K562 (cell line): ENCODE data around the gene PRKG1. TPM values are rescaled to one million over a fixed set of nuclear protein-coding genes. Genes with fewer than 3 reads are reported as not detected.

Source experiments
- ATAC-seq: fragments of 200-7000 bp; cut with Tn5 transposase; 3 replicates; pipeline ENCODE4 v1.9.1; 2020; ENCODE audit warnings: moderate library complexity
- BruUV-seq: library from RNA; stranded (reverse); fragments of 400-500 nt; replicated peaks from 2 replicates; lab custom pipeline; 2021; lab: Mats Ljungman, UMichigan
- CTCF ChIA-PET: fragments of 300-600 bp; formaldehyde crosslinking; extraction: SDS; loops from one replicate; lab custom pipeline; 2021; ENCODE audit warnings: low intra/inter-chr PET ratio; lab: Yijun Ruan, JAX
- POLR2A ChIA-PET: fragments of 300-600, 350-650 bp; sonication (Branson Sonifier 250); formaldehyde crosslinking; extraction: SDS; loops from one replicate; lab custom pipeline; 2021; ENCODE audit warnings: antibody characterized with exemption, inconsistent platforms; lab: Yijun Ruan, JAX
- DNase-seq, 4 experiments: peaks; one replicate each; pipeline versions ENCODE4 v3.0.0 to v3.0.0-alpha.2; 2011 to 2018; ENCODE audit warnings: low spot score in 3 of 4, mixed read lengths in 3 of 4; ENCODE audit errors: extremely low read depth in 1 of 4
- FAIRE-seq: peaks from 2 replicates; lab custom pipeline; 2011; peaks lifted over from hg19 to GRCh38; lab: Jason Lieb, UNC
- H2AFZ ChIP-seq: 2 replicates; pipeline ENCODE4 v1.6.0; 2011; ENCODE audit warnings: low read depth, low read length, control low read depth, inconsistent platforms
- H3K27ac ChIP-seq: fragments of 200-600 bp; 3 replicates; pipeline ENCODE4 v1.8.0; 2011; ENCODE audit warnings: low read depth, mild to moderate bottlenecking, control low read depth, inconsistent platforms, low read length, moderate library complexity, mixed read lengths; ENCODE audit errors: extremely low read depth
- H3K27me3 ChIP-seq, 2 experiments: fragments of 300-600 bp in 1 of 2; 2 replicates in 1 of 2; 3 replicates in 1 of 2; pipeline versions ENCODE4 v1.6.0 to v1.8.0; 2011; ENCODE audit warnings: inconsistent platforms in 2 of 2, low read length in 2 of 2, mild to moderate bottlenecking in 1 of 2, mixed read lengths in 1 of 2, moderate library complexity in 1 of 2; ENCODE audit not compliant: control insufficient read depth in 2 of 2, insufficient read depth in 2 of 2
- H3K36me3 ChIP-seq: fragments of 300-600 bp; 3 replicates; pipeline ENCODE4 v1.8.0; 2011; ENCODE audit warnings: mild to moderate bottlenecking, low read length, inconsistent platforms; ENCODE audit not compliant: control insufficient read depth, insufficient read depth
- H3K4me1 ChIP-seq, 2 experiments: fragments of 200-600 bp in 1 of 2; replicated peaks in 1 of 2; 2 replicates in 1 of 2; 3 replicates in 1 of 2; pipeline versions ENCODE4 v1.5.1 to v1.8.0; 2011; ENCODE audit warnings: inconsistent platforms in 2 of 2, low read length in 2 of 2, mild to moderate bottlenecking in 1 of 2, mixed read lengths in 1 of 2, moderate library complexity in 1 of 2; ENCODE audit not compliant: control insufficient read depth in 2 of 2, insufficient read depth in 2 of 2
- H3K4me2 ChIP-seq: 2 replicates; pipeline ENCODE4 v1.6.1; 2011; ENCODE audit warnings: low read length, control low read depth, inconsistent platforms, mixed read lengths; ENCODE audit not compliant: insufficient read depth
- H3K4me3 ChIP-seq: fragments of 200-600 bp; sonication (generic), shearing (Covaris generic); 2 replicates; pipeline ENCODE4 v1.5.1; 2016; ENCODE audit warnings: control low read depth, inconsistent platforms
- H3K79me2 ChIP-seq: fragments of 200-600 bp; 3 replicates; pipeline ENCODE4 v1.8.0; 2011; ENCODE audit warnings: low read length, inconsistent platforms; ENCODE audit not compliant: control insufficient read depth, insufficient read depth
- H3K9ac ChIP-seq, 2 experiments: 2 replicates each; pipeline versions ENCODE4 v1.6.0 to v1.6.1; 2011; ENCODE audit warnings: low read depth in 2 of 2, low read length in 2 of 2, control low read depth in 1 of 2, inconsistent platforms in 1 of 2, mild to moderate bottlenecking in 1 of 2, mixed read lengths in 1 of 2; ENCODE audit not compliant: insufficient read depth in 1 of 2
- H3K9me1 ChIP-seq: one replicate; pipeline ENCODE4 v1.6.0; 2011; ENCODE audit warnings: inconsistent platforms, mild to moderate bottlenecking, low read length, moderate library complexity; ENCODE audit not compliant: control insufficient read depth, insufficient read depth
- H3K9me3 ChIP-seq: replicated peaks from 2 replicates; pipeline ENCODE4 v1.5.1; 2011; ENCODE audit warnings: low read depth, low read length, inconsistent platforms; ENCODE audit not compliant: control insufficient read depth, insufficient read depth
- H4K20me1 ChIP-seq: replicated peaks from 2 replicates; pipeline ENCODE4 v1.6.1; 2011; ENCODE audit warnings: low read length, inconsistent platforms, mixed read lengths; ENCODE audit not compliant: control insufficient read depth, insufficient read depth
- DDX20 ChIP-seq: fragments of 450-650 bp; IDR thresholded peaks from 2 replicates; pipeline ENCODE4 v1.6.1; 2016; ENCODE audit warnings: missing genetic modification characterization, low read depth, mild to moderate bottlenecking, missing compliant biosample characterization, moderate library complexity
- HNRNPK ChIP-seq: fragments of 200-400 bp; formaldehyde crosslinking; IDR thresholded peaks from one replicate; pipeline ENCODE4 v1.6.1; 2018; ENCODE audit warnings: mild to moderate bottlenecking, low read depth, low read length; ENCODE audit not compliant: poor library complexity, severe bottlenecking
- RBM34 ChIP-seq: fragments of 200-400 bp; formaldehyde crosslinking; IDR thresholded peaks from 2 replicates; pipeline ENCODE4 v1.6.1; 2018; ENCODE audit warnings: low read length, borderline replicate concordance; ENCODE audit not compliant: insufficient read depth
- SIRT6 ChIP-seq: IDR thresholded peaks from one replicate; pipeline ENCODE4 v1.6.1; 2012; ENCODE audit warnings: low read depth, mild to moderate bottlenecking, control low read depth, inconsistent platforms, low read length, moderate library complexity
- SMAD2 ChIP-seq: fragments of 150-350 bp; IDR thresholded peaks from 2 replicates; pipeline ENCODE4 v1.6.1; 2014; ENCODE audit warnings: low read depth, mild to moderate bottlenecking, low read length
- SMAD4 ChIP-seq: fragments of 250-450 bp; sonication (Bioruptor Pico); conservative IDR thresholded peaks from 2 replicates; pipeline ENCODE4 v1.8.0; 2021; ENCODE audit warnings: inconsistent platforms, mild to moderate bottlenecking, moderate library complexity
- ZKSCAN8 ChIP-seq: fragments of 200-800 bp; sonication (Bioruptor generic); IDR thresholded peaks from 2 replicates; pipeline ENCODE4 v1.6.1; 2016; ENCODE audit warnings: missing genetic modification characterization, missing compliant biosample characterization
- ZNF551 ChIP-seq: fragments of 250-450 bp; sonication (Bioruptor Pico); IDR thresholded peaks from 2 replicates; pipeline ENCODE4 v1.5.0; 2021; ENCODE audit warnings: mild to moderate bottlenecking, moderate library complexity
- WGBS: fragments of 100-300 bp; shearing (Covaris generic); methylation state at CpG from one replicate; pipeline ENCODE4 v1.1.6; 2016; ENCODE audit warnings: low coverage, mixed read lengths; ENCODE audit not compliant: insufficient coverage; ENCODE audit errors: missing lambda C conversion rate; 5-methylcytosine and 5-hydroxymethylcytosine counted together
- in situ Hi-C: fragments of 300-500 bp; cut with MboI; formaldehyde crosslinking; loops from 4 replicates; pipeline ENCODE4 v1.15.0; 2018; ENCODE audit warnings: inconsistent platforms, mixed read lengths
- intact Hi-C: fragments of 100-400 bp; cut with micrococcal nuclease; formaldehyde crosslinking; loops from 2 replicates; pipeline ENCODE4 v1.14.2; 2022
- polyA plus RNA-seq, 8 experiments: library from polyadenylated mRNA; depleted of rRNA in 4 of 8; stranded (reverse) in 5 of 8; unstranded in 3 of 8; fragments of >200 nt; fragmentation: Nextera tagmentation in 2 of 8; fragmentation: Illumina TruSeq in 1 of 8; extraction: Ambion mirVana in 2 of 8; extraction: Trizol in 1 of 8; gene quantifications; 2 replicates each; pipeline versions ENCODE4 v1.2.1 to v1.2.3, GENCODE V29; 2011 to 2014; ENCODE audit warnings: inconsistent platforms in 1 of 8, missing spikeins in 1 of 8
- total RNA-seq, 7 experiments: library from RNA; depleted of rRNA in 6 of 7; stranded (reverse); fragments of >200 nt in 6 of 7; fragmentation: Illumina TruSeq in 2 of 7; extraction: Trizol in 2 of 7; gene quantifications; 2 replicates each; pipeline versions ENCODE4 v1.2.1 to v1.2.3, GENCODE V29; 2011 to 2021; ENCODE audit warnings: low replicate concordance in 1 of 7
- TF ChIP-seq, protein P1 (sequence below), 2 experiments: fragments of 450-650 bp; formaldehyde crosslinking in 1 of 2; IDR thresholded peaks; 2 replicates each; pipeline versions ENCODE4 v1.4.0 to v1.6.1; 2014 to 2020; ENCODE audit warnings: mild to moderate bottlenecking in 2 of 2, borderline replicate concordance in 1 of 2, low read depth in 1 of 2

Gene PRKG1
- total and polyA plus RNA-seq, 9 of the 15 experiments (the other 6 are each of a cell fraction or from before 2014, with no cell fraction given): 0.22 TPM; not detected in 8

DNA sequence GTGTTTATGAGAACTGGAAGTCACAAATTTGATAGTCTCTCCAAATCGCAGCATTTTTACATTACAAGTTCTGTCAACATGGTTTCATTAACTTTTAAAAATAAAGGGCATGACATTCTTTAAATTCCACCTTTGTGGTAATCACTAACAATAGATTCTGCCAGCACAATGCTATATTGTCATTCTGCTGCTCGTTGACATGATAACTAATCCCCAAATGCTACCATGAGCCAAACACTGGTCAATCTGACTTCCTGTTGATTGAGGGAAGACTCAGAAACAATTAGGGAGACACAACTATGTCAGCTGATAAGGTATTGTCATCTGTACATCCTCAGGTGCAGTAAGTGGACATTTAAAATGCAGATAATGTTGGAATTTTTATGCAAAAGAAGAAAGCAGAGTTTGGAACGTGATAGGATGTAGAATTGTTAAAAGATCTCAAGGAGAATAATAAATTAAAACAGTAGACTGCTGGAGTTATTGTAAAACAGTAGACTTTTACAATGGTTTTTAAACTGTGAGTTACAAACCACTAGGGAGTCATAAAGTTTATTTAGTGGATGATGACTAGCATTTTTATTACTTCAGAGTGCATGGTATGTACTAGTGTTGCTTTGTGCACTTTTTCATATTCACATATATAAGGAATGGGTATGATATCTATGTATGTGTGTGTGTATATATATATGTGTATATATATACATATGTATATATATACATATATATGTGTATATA, 1113.4 kb downstream of the PRKG1 start:
- H3K9me3 ChIP-seq: no peaks in the 10 kb centered on the region; the same call in 1 of the 2 replicates
- ChIA-PET CTCF (no interaction called here), POLR2A (no interaction called here)
- H2AFZ ChIP-seq: no peak overlapping the region
- no peak for ATAC-seq
- DNase-seq: no peak
- H3K27me3 ChIP-seq: no peaks in the 10 kb centered on the region
- no peaks in the 10 kb centered on the region for H3K4me1 ChIP-seq
- no peak overlapping the region for H3K4me3 ChIP-seq
- no peaks in the 10 kb centered on the region for H3K36me3 ChIP-seq
- 2% methylated on average over 3 of the region's 3 CpGs for WGBS
- no peak overlapping the region for H3K9ac ChIP-seq
- H3K27ac ChIP-seq: no peak overlapping the region
- no TSS peak for BruUV-seq
- FAIRE-seq: no peak
- no peak overlapping the region for H3K4me2 ChIP-seq
- H3K9me1 ChIP-seq: no peaks in the 10 kb centered on the region
- in situ Hi-C loops: no loop called here
- no peaks in the 10 kb centered on the region for H4K20me1 ChIP-seq
- intact Hi-C loops: no loop called here
- H3K79me2 ChIP-seq: no peaks in the 10 kb centered on the region
- TF ChIP-seq RBM34 (no peak), SMAD2 (no peak), ZKSCAN8 (CRISPR knock-in tag) (no peak), SIRT6 (no peak), DDX20 (no peak), ZNF551 (CRISPR knock-in tag) (no peak), HNRNPK (no peak), SMAD4 (CRISPR knock-in tag) (no peak)
- TF ChIP-seq, protein P1, sequence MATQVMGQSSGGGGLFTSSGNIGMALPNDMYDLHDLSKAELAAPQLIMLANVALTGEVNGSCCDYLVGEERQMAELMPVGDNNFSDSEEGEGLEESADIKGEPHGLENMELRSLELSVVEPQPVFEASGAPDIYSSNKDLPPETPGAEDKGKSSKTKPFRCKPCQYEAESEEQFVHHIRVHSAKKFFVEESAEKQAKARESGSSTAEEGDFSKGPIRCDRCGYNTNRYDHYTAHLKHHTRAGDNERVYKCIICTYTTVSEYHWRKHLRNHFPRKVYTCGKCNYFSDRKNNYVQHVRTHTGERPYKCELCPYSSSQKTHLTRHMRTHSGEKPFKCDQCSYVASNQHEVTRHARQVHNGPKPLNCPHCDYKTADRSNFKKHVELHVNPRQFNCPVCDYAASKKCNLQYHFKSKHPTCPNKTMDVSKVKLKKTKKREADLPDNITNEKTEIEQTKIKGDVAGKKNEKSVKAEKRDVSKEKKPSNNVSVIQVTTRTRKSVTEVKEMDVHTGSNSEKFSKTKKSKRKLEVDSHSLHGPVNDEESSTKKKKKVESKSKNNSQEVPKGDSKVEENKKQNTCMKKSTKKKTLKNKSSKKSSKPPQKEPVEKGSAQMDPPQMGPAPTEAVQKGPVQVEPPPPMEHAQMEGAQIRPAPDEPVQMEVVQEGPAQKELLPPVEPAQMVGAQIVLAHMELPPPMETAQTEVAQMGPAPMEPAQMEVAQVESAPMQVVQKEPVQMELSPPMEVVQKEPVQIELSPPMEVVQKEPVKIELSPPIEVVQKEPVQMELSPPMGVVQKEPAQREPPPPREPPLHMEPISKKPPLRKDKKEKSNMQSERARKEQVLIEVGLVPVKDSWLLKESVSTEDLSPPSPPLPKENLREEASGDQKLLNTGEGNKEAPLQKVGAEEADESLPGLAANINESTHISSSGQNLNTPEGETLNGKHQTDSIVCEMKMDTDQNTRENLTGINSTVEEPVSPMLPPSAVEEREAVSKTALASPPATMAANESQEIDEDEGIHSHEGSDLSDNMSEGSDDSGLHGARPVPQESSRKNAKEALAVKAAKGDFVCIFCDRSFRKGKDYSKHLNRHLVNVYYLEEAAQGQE (IDR thresholded peaks at IDR 0.05; ENCODE audit: borderline replicate concordance): no peak
- TF ChIP-seq, protein P1 (CRISPR knock-in tag; IDR thresholded peaks at IDR 0.05; ENCODE audit: low read depth): no peak
